Neural cell (in vitro differentiated cells): ENCODE results near the gene PARP9. TPM values are rescaled to one million over a fixed set of nuclear protein-coding genes. Genes with fewer than 3 reads are reported as not detected.

Source experiments
- H2AFZ ChIP-seq: fragments of 200-600, 300-800 bp; sonication (generic), shearing (Covaris generic); 2 replicates; pipeline ENCODE4 v1.6.0; 2014; ENCODE audit warnings: low read depth, mild to moderate bottlenecking, antibody characterized with exemption, low read length, moderate library complexity
- H3F3A ChIP-seq: fragments of 200-600 bp; shearing (Covaris generic); 2 replicates; pipeline ENCODE4 v1.6.1; 2016; ENCODE audit warnings: mild to moderate bottlenecking, moderate library complexity, mixed read lengths, antibody characterized with exemption, low read length; ENCODE audit not compliant: insufficient read depth, poor library complexity, severe bottlenecking
- H3K27ac ChIP-seq: fragments of 200-600, 300-800 bp; sonication (generic), shearing (Covaris generic); 2 replicates; pipeline ENCODE4 v1.5.1; 2014; ENCODE audit warnings: mild to moderate bottlenecking, low read length, moderate library complexity
- H3K27me3 ChIP-seq: fragments of 300-800, 200-600 bp; sonication (generic), shearing (Covaris generic); 2 replicates; pipeline ENCODE4 v1.6.0; 2014; ENCODE audit warnings: mild to moderate bottlenecking, low read depth, low read length, moderate library complexity; ENCODE audit not compliant: insufficient read depth
- H3K36me3 ChIP-seq: fragments of 300-800, 200-600 bp; sonication (generic), shearing (Covaris generic); 2 replicates; pipeline ENCODE4 v1.5.1; 2014; ENCODE audit warnings: mild to moderate bottlenecking, antibody characterized with exemption, low read length, moderate library complexity; ENCODE audit not compliant: insufficient read depth
- H3K4me2 ChIP-seq: fragments of 300-800, 200-600 bp; sonication (generic), shearing (Covaris generic); 2 replicates; pipeline ENCODE4 v1.6.0; 2014; ENCODE audit warnings: mild to moderate bottlenecking, low read length
- H3K4me3 ChIP-seq: fragments of 300-800, 200-600 bp; sonication (generic), shearing (Covaris generic); 2 replicates; pipeline ENCODE4 v1.5.1; 2014; ENCODE audit warnings: mild to moderate bottlenecking, low read length, moderate library complexity
- H3K79me2 ChIP-seq: fragments of 200-600 bp; shearing (Covaris generic); replicated peaks from 2 replicates; pipeline ENCODE4 v1.6.0; 2014; ENCODE audit warnings: mild to moderate bottlenecking, low read length, moderate library complexity; ENCODE audit not compliant: insufficient read depth
- H3K9ac ChIP-seq: fragments of 300-800, 200-600 bp; sonication (generic), shearing (Covaris generic); 2 replicates; pipeline ENCODE4 v1.6.1; 2016; ENCODE audit warnings: mild to moderate bottlenecking, low read length, mixed read lengths
- H3K9me2 ChIP-seq: fragments of 200-600 bp; shearing (Covaris generic); 2 replicates; pipeline ENCODE4 v1.6.1; 2016; ENCODE audit warnings: mild to moderate bottlenecking, low read length, mixed read lengths; ENCODE audit not compliant: insufficient read depth
- H3K9me3 ChIP-seq: fragments of 200-600, 300-800 bp; sonication (generic), shearing (Covaris generic); 2 replicates; pipeline ENCODE4 v1.6.1; 2016; ENCODE audit warnings: mild to moderate bottlenecking, mixed run types, low read length, moderate library complexity, mixed read lengths
- H4K20me1 ChIP-seq: fragments of 200-600 bp; shearing (Covaris generic); 2 replicates; pipeline ENCODE4 v1.6.1; 2016; ENCODE audit warnings: mild to moderate bottlenecking, mixed run types; ENCODE audit not compliant: insufficient read depth
- EP300 ChIP-seq: fragments of 450-650 bp; conservative IDR thresholded peaks from 2 replicates; pipeline ENCODE4 v1.6.1; 2014; ENCODE audit warnings: antibody characterized with exemption, mild to moderate bottlenecking, moderate library complexity; ENCODE audit not compliant: poor library complexity, severe bottlenecking
- EZH2 ChIP-seq: fragments of 200-600, 300-800 bp; shearing (Covaris generic), sonication (generic); IDR thresholded peaks from 2 replicates; pipeline ENCODE4 v1.6.1; 2014; ENCODE audit warnings: antibody characterized with exemption, low read length, borderline replicate concordance, mild to moderate bottlenecking; ENCODE audit not compliant: insufficient read depth, poor library complexity, severe bottlenecking
- MXI1 ChIP-seq: fragments of 450-650 bp; conservative IDR thresholded peaks from 2 replicates; pipeline ENCODE4 v1.6.1; 2014; ENCODE audit warnings: antibody characterized with exemption, mild to moderate bottlenecking; ENCODE audit not compliant: poor library complexity, severe bottlenecking
- POLR2AphosphoS5 ChIP-seq: IDR thresholded peaks from 2 replicates; pipeline ENCODE4 v1.6.1; 2012
- RAD21 ChIP-seq: fragments of 450-650 bp; conservative IDR thresholded peaks from 2 replicates; pipeline ENCODE4 v1.6.1; 2014; ENCODE audit warnings: antibody characterized with exemption, mild to moderate bottlenecking, moderate library complexity
- SMC3 ChIP-seq: fragments of 450-650 bp; conservative IDR thresholded peaks from 2 replicates; pipeline ENCODE4 v1.6.1; 2014; ENCODE audit warnings: antibody characterized with exemption, mild to moderate bottlenecking, moderate library complexity; ENCODE audit not compliant: poor library complexity
- TAF1 ChIP-seq: IDR thresholded peaks from 2 replicates; pipeline ENCODE4 v1.6.1; 2012; ENCODE audit warnings: low read depth
- polyA plus RNA-seq: library from polyadenylated mRNA; depleted of rRNA; stranded (reverse); fragments of >200 nt; gene quantifications from 2 replicates; pipeline ENCODE4 v1.2.3, GENCODE V29; 2014
- TF ChIP-seq, protein P1 (sequence below): fragments of 450-650 bp; IDR thresholded peaks from 2 replicates; pipeline ENCODE4 v1.5.1; 2014; ENCODE audit warnings: antibody characterized with exemption, mild to moderate bottlenecking, moderate library complexity; ENCODE audit not compliant: poor library complexity, severe bottlenecking
- TF ChIP-seq, protein P2 (sequence below): IDR thresholded peaks from 2 replicates; pipeline ENCODE4 v1.6.1; 2012; ENCODE audit warnings: borderline replicate concordance

The PARP9 gene
- polyA plus RNA-seq, 1 donor from 2014 or later: not detected

DNA sequence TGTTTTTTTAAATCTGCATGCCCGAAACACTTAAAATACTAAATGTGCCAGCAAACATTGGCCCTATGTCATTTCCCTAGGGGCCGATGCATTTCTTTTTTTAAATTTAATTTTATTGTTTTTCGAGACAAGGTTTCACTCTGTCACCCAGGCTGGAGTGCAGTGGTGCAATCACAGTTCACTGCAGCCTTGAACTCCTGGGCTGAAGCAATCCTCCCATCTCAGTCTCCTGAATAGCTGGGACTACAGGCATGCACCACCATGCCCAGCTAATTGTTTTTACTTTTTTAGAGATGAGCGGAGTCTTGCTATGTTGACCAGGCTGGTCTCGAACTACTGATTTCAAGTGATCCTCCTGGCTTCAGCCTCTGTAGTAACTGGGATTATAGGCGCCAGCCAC, 5.5 kb downstream of the PARP9 start:
- H3K4me3 ChIP-seq: no peak overlapping the region
- H3F3A ChIP-seq: no peaks in the 10 kb centered on the region
- H4K20me1 ChIP-seq: no peaks in the 10 kb centered on the region
- H3K36me3 ChIP-seq: no peaks in the 10 kb centered on the region
- no peak overlapping the region for H3K4me2 ChIP-seq
- peaks cover 3% of the 10 kb centered on the region for H3K27me3 ChIP-seq
- H3K9me2 ChIP-seq: no peaks in the 10 kb centered on the region
- no peaks in the 10 kb centered on the region for H3K9me3 ChIP-seq
- H3K27ac ChIP-seq: no peak overlapping the region
- TF ChIP-seq, protein P1, sequence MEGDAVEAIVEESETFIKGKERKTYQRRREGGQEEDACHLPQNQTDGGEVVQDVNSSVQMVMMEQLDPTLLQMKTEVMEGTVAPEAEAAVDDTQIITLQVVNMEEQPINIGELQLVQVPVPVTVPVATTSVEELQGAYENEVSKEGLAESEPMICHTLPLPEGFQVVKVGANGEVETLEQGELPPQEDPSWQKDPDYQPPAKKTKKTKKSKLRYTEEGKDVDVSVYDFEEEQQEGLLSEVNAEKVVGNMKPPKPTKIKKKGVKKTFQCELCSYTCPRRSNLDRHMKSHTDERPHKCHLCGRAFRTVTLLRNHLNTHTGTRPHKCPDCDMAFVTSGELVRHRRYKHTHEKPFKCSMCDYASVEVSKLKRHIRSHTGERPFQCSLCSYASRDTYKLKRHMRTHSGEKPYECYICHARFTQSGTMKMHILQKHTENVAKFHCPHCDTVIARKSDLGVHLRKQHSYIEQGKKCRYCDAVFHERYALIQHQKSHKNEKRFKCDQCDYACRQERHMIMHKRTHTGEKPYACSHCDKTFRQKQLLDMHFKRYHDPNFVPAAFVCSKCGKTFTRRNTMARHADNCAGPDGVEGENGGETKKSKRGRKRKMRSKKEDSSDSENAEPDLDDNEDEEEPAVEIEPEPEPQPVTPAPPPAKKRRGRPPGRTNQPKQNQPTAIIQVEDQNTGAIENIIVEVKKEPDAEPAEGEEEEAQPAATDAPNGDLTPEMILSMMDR: no peak
- TF ChIP-seq POLR2AphosphoS5: no peak
- TF ChIP-seq EZH2: no peak
- TF ChIP-seq SMC3: no peak
- no peak for TF ChIP-seq RAD21
- TF ChIP-seq MXI1: no peak
- TF ChIP-seq TAF1: no peak
- TF ChIP-seq, protein P2, sequence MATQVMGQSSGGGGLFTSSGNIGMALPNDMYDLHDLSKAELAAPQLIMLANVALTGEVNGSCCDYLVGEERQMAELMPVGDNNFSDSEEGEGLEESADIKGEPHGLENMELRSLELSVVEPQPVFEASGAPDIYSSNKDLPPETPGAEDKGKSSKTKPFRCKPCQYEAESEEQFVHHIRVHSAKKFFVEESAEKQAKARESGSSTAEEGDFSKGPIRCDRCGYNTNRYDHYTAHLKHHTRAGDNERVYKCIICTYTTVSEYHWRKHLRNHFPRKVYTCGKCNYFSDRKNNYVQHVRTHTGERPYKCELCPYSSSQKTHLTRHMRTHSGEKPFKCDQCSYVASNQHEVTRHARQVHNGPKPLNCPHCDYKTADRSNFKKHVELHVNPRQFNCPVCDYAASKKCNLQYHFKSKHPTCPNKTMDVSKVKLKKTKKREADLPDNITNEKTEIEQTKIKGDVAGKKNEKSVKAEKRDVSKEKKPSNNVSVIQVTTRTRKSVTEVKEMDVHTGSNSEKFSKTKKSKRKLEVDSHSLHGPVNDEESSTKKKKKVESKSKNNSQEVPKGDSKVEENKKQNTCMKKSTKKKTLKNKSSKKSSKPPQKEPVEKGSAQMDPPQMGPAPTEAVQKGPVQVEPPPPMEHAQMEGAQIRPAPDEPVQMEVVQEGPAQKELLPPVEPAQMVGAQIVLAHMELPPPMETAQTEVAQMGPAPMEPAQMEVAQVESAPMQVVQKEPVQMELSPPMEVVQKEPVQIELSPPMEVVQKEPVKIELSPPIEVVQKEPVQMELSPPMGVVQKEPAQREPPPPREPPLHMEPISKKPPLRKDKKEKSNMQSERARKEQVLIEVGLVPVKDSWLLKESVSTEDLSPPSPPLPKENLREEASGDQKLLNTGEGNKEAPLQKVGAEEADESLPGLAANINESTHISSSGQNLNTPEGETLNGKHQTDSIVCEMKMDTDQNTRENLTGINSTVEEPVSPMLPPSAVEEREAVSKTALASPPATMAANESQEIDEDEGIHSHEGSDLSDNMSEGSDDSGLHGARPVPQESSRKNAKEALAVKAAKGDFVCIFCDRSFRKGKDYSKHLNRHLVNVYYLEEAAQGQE: no peak
- TF ChIP-seq EP300: no peak
- no peaks in the 10 kb centered on the region for H3K79me2 ChIP-seq
- H2AFZ ChIP-seq: no peak overlapping the region
- no peak overlapping the region for H3K9ac ChIP-seq

DNA sequence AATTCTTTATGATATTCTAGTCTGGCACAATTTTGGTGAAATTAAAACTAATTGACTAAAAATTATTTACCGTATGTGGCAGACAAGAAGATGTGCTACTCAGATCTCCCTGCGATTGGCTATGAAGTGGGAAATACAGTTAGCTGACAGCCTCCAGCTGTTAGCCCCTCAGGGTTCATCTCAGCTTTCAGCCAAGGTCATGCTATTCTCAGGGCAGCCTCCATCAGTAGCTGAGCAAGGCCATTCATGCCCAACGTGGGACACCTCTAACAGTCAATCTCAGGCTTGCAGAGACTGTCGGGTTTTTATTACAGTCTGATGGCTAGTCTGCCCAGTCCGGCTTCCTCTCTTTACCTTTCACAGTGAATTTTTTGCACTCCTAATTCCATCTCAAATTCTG, 6.7 kb downstream of the PARP9 start:
- H3K79me2 ChIP-seq: no peaks in the 10 kb centered on the region
- H4K20me1 ChIP-seq: no peaks in the 10 kb centered on the region
- TF ChIP-seq, protein P2: no peak
- no peak for TF ChIP-seq EP300
- TF ChIP-seq, protein P1: no peak
- no peak for TF ChIP-seq TAF1
- no peak for TF ChIP-seq POLR2AphosphoS5
- TF ChIP-seq RAD21: no peak
- TF ChIP-seq MXI1: no peak
- TF ChIP-seq SMC3: no peak
- no peak overlapping the region for H3K4me3 ChIP-seq
- H3K36me3 ChIP-seq: no peaks in the 10 kb centered on the region
- no peak overlapping the region for H3K4me2 ChIP-seq
- H3K27me3 ChIP-seq: no peaks in the 10 kb centered on the region
- H3K9me2 ChIP-seq: no peaks in the 10 kb centered on the region
- no peak overlapping the region for H2AFZ ChIP-seq
- no peaks in the 10 kb centered on the region for H3F3A ChIP-seq
- H3K9me3 ChIP-seq: no peaks in the 10 kb centered on the region
- H3K9ac ChIP-seq: no peak overlapping the region
- no peak overlapping the region for H3K27ac ChIP-seq
